Activated CD4-positive, alpha-beta memory T cell treated with anti-CD3 and anti-CD28 coated beads, Interleukin-2, amount 10 ng/mL, durations not matched to agents 7 days and 5 days (primary cell): ENCODE results near the gene GLI2. TPM values are rescaled to one million over a fixed set of nuclear protein-coding genes. Genes with fewer than 3 reads are reported as not detected.

Experiments
- CTCF ChIA-PET: fragments of 350-600 bp; sonication (Branson Sonifier 250); formaldehyde crosslinking; loops from one replicate; lab custom pipeline; 2021; ENCODE audit warnings: antibody characterized with exemption, inconsistent platforms; lab: Charles Lee
- POLR2A ChIA-PET: fragments of 350-600 bp; sonication (Branson Sonifier 250); formaldehyde crosslinking; loops from one replicate; lab custom pipeline; 2021; ENCODE audit warnings: antibody characterized with exemption; lab: Charles Lee
- DNase-seq: peaks from one replicate; pipeline ENCODE4 v3.0.0-alpha.2; 2020
- H3K27ac Mint-ChIP-seq: one replicate; pipeline ENCODE4 v1.8.0; 2021; ENCODE audit warnings: mild to moderate bottlenecking, mixed read lengths
- H3K27me3 Mint-ChIP-seq: one replicate; pipeline ENCODE4 v1.8.0; 2021; ENCODE audit warnings: mixed read lengths
- H3K36me3 Mint-ChIP-seq: one replicate; pipeline ENCODE4 v1.8.0; 2021; ENCODE audit warnings: low read depth, mixed read lengths
- H3K4me1 Mint-ChIP-seq: one replicate; pipeline ENCODE4 v1.8.0; 2021; ENCODE audit warnings: mixed read lengths
- H3K4me3 Mint-ChIP-seq: one replicate; pipeline ENCODE4 v1.8.0; 2021; ENCODE audit warnings: mild to moderate bottlenecking, mixed read lengths
- H3K9me3 Mint-ChIP-seq: one replicate; pipeline ENCODE4 v1.8.0; 2021; ENCODE audit warnings: mixed read lengths
- total RNA-seq, 2 experiments: library from RNA; stranded (reverse); gene quantifications; one replicate each; pipeline ENCODE4 v1.2.3, GENCODE V29; 2021

The GLI2 gene
- total RNA-seq, 2 experiments from 2014 or later = 0.43 to 0.75 TPM

DNA sequence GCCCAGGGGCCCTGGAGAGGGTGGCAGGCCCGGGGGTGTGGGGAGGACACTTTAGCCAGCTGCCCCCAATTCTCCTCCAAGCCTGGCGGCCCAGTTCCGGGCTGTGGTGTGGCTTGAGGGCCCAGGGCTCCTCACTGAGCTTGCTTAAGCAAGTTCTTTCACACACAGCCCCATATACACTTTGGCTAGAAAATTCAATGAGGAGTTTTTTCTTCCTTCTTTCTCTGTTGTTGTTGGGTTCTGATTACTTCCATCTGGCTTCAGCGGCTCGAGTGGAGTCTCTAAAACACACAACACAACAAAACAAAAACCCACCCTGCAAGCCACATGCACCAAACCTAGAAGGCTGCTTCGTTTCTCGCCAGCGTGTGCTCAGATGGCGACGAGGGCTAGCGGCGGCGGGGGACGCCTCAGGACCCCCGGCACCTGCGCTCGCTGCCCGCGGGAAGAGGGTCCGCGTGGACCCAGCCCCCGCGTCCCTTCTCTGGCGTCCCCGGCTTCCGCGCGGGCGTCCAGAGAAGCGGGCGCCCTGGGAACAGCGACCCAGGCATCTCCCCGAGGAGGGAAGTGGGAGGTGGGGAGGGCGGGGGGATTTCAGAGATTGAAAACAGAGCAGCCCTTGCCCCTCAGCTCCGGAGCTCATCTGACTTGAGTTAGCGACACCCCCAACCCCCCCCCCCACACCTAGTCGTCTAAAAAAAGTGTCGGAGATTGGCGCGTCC lies 577 bp upstream of the GLI2 start:
- Mint-ChIP-seq H3K4me1 (peaks cover 22% of the 10 kb centered on the region), H3K4me3 (no peak overlapping the region), H3K27ac (no peak overlapping the region), H3K36me3 (no peaks in the 10 kb centered on the region), H3K27me3 (peaks cover 56% of the 10 kb centered on the region), H3K9me3 (no peaks in the 10 kb centered on the region)
- ChIA-PET POLR2A (no interaction called here), CTCF (interaction anchor here (1.1 kb wide), 1 partner anchor 19 kb away, joined by 3 read pairs; no protein-coding TSS in a partner anchor)
- peak; percentile 1 for DNase-seq

DNA sequence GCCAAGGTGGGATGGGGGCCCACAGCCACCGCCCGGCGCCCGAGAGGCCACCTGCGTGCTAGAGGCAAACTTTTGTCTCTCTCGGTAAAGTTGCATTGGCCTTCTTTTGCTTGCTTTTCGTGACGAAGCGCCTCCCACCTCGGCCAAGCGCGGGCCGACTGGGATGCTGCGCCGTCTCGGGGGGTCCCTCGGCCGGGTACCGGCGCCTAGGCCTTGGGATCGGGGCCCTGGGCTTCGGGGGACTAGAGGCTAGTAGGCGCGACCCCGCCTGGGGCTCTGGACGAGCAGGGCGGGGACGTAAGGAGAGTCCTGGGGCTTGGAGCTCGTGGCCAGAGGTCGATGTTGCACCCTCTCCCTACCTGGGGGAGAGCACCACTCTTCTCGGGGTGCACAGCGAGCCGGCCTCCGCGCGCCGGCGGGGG lies 545 bp downstream of the GLI2 start:
- H3K9me3 Mint-ChIP-seq = no peaks in the 10 kb centered on the region
- CTCF ChIA-PET = interaction anchor here (0.7 to 1.1 kb wide), 2 partner anchors 20 to 1854 kb away, joined by 3 read pairs; no protein-coding TSS in a partner anchor
- POLR2A ChIA-PET = no interaction called here
- peaks cover 67% of the 10 kb centered on the region for H3K27me3 Mint-ChIP-seq
- DNase-seq = no peak
- H3K36me3 Mint-ChIP-seq = no peaks in the 10 kb centered on the region
- H3K27ac Mint-ChIP-seq = no peak overlapping the region
- peaks cover 22% of the 10 kb centered on the region for H3K4me1 Mint-ChIP-seq
- H3K4me3 Mint-ChIP-seq = peak overlapping the region; percentile 10

DNA sequence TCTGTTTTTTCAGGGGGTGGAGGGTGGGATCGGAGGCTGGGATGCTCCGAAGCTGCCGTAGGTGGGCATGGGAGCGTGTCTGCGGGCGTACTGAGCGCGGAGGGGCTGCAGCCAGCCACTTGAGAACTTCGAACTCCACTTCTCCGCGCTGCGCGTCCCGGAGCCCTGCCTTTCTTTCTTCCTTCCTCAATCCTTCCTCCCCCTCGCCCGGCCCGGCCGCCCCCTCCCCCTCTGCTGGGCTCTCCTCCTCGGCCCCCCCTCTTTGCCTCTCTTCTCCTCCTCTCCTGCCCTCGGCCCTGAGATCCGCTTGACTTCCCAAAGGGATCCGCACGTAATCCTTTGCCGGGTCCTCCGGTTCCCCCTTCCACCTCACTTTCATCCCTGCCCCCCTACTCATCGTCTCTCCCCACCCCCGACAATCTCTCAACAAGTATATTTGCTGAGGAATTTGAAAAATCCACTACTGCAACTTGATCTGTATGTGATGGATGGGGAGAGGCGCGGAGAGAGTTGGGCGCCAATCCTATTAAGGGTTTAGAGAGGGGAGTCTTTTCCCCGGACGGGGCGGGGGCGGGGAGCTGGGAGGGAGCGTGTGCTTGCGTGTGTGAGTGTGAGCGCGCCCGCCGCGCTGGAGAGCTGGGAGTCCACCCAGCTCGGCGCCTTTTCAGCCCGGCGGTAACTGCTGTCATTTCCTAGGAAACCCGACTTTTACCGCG lies 1.1 kb downstream of the GLI2 start:
- Mint-ChIP-seq H3K4me3 (peak overlapping the region; percentile 32), H3K9me3 (no peaks in the 10 kb centered on the region), H3K27me3 (peaks cover 69% of the 10 kb centered on the region), H3K27ac (no peak overlapping the region), H3K36me3 (no peaks in the 10 kb centered on the region), H3K4me1 (peaks cover 22% of the 10 kb centered on the region)
- POLR2A ChIA-PET = no interaction called here
- peak; percentile 13 for DNase-seq
- CTCF ChIA-PET = interaction anchor here (1.0 kb wide), 1 partner anchor 25 kb away, joined by 3 read pairs; no protein-coding TSS in a partner anchor

DNA sequence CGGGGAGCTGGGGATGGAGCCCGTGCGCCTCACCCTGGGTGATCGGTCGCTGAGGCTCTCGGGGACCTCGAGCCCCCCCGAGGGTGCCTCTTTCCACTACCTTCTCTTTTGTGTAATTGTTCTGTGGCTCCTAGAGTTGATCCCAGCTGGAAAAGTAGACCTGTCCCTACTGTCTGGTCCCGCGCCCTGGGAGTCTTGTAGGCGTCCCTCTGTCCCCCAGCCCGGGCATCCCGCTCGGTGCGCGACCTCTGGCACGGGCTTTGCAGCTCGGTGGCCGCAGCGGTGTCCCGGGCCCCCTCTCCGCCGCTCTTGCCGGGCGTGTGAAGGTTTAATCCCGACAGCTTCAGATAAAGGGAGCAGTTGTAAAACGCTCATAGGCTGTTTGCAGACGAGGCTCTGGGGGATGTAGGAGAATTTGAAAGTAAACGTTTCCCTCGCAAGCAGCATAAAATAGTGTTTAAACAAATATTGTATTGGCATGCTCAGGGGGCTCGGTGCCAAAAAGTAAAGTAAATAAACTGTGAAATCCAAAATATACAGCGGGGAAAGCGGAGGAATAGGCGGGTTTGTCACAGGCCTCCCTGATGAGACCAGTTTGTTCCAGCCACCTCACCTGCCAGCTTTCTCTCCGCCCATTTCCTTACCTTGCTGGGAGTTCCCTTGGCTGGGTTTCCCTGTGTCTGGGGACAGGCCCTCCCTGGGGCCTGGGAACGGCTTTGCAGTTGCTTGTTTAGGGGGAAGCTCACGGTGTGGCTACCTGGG lies 1.9 kb downstream of the GLI2 start:
- POLR2A ChIA-PET = no interaction called here
- Mint-ChIP-seq H3K4me1 (peaks cover 18% of the 10 kb centered on the region), H3K27me3 (peaks cover 76% of the 10 kb centered on the region), H3K4me3 (no peak overlapping the region), H3K9me3 (no peaks in the 10 kb centered on the region), H3K27ac (no peak overlapping the region), H3K36me3 (no peaks in the 10 kb centered on the region)
- CTCF ChIA-PET = interaction anchor here (1.0 kb wide), 1 partner anchor 25 kb away, joined by 3 read pairs; no protein-coding TSS in a partner anchor
- DNase-seq = peak; percentile 10

DNA sequence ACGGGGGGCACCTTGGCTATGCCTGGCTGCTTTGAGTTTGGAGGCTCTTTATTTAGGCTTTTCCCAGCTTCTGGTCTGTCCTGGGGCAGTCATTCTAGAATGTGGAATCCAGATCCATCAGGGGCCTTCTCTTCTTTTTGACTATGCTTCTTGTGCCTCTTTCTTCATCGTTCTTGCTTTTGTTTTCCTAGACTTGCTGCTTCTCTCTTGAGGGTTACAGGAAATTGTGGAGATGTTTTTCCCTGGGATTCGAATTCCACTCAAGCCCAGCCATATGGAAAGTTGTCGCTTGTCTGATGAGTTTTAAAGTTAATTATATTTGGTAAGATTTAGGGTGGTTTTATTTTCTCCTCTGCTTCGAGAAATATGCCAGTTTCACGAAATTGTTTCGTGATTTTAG lies 2.4 kb downstream of the GLI2 start:
- CTCF ChIA-PET = no interaction called here
- H3K27ac Mint-ChIP-seq = no peak overlapping the region
- H3K36me3 Mint-ChIP-seq = no peaks in the 10 kb centered on the region
- H3K9me3 Mint-ChIP-seq = no peaks in the 10 kb centered on the region
- peaks cover 78% of the 10 kb centered on the region for H3K27me3 Mint-ChIP-seq
- no peak for DNase-seq
- H3K4me1 Mint-ChIP-seq = peaks cover 12% of the 10 kb centered on the region
- POLR2A ChIA-PET = no interaction called here
- no peak overlapping the region for H3K4me3 Mint-ChIP-seq

DNA sequence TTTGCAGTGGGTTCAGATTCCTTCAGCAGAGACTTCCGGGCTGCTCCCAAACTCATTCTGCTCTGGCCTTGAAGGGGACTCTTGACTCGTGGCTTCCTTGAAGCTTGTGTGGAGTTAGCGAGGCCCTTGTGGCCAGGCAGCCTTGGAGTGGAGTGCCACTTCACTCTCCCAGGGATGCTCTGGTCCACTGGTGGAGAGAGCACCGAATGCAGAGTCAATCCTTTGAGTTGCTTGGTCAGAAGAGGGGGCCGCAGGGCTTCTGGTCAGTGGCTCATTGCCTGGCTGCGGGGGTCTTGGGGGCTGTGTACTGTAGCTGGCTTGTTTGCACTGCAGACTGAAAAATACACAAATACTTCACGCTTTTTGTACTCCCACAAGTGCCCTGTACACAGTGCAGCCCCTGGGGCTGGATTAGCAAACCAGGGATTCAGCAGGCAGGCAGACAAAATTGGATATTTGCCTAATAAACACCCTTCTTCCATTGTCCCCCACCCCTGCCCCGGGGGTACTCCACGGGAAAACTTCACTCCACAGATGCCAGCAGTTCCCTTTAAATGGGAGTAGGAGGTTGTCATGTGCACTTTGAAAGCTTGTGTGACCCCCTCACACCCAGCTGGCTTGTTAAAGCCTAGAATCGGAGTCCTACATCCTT lies 3.2 kb downstream of the GLI2 start:
- ChIA-PET CTCF (no interaction called here), POLR2A (no interaction called here)
- Mint-ChIP-seq H3K27ac (no peak overlapping the region), H3K4me1 (peaks cover 8% of the 10 kb centered on the region), H3K4me3 (no peak overlapping the region), H3K27me3 (peaks cover 74% of the 10 kb centered on the region), H3K9me3 (no peaks in the 10 kb centered on the region), H3K36me3 (no peaks in the 10 kb centered on the region)
- DNase-seq = peak; percentile 9

DNA sequence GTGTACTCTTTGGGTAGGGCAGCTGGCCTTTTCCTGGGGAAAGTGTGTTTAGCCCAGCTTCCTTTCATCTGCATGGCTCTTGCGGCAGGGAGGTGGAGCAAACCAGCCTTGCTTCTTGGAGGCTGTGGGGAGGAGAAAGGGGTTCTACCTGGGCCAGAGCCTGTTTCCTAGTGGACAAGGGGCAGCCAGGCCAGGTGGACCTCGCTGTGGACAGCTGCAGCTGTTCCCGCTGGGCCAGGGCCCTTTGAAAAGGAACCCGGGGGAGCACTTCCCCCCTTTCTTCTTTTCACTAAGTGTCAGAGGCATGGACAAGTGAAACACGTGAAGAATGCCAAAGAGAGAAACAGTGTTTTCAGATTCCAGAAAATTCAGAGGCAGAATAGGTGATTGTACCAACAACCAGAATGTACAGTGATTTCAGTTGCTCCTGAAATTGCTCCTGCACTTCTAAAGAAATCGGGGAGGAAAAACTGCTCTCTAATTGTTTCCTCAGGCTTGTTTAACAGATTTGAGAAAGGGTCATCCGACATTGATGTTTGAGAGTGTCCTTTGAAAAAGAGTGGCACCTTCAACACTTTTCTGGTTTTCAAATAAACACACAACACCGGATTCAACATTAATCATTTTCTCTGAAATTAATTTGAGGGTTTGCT lies 3.9 kb downstream of the GLI2 start:
- no peaks in the 10 kb centered on the region for H3K36me3 Mint-ChIP-seq
- CTCF ChIA-PET = no interaction called here

DNA sequence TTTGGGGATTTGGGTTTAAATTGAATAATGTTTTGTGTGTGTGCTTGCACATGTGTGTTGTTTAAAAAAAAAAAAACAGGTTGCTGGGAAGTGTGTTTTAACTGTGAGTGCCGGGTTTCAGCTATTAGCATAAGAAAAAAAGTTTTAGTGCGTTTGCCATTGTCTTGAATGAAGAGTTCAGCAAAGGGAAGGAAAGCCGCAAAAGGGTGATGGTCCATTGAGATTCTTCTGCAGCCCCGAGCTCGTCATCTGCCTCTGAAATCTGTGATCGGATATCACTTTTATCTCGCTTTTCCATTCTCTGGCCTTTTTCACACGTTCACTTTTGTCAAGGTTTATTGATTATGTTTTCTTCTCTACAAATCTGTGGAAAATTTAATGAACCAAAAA lies 4.7 kb downstream of the GLI2 start:
- DNase-seq = no peak
- Mint-ChIP-seq H3K4me1 (peaks cover 8% of the 10 kb centered on the region), H3K9me3 (no peaks in the 10 kb centered on the region), H3K4me3 (no peak overlapping the region), H3K36me3 (no peaks in the 10 kb centered on the region), H3K27ac (no peak overlapping the region), H3K27me3 (peaks cover 77% of the 10 kb centered on the region)
- ChIA-PET POLR2A (no interaction called here), CTCF (no interaction called here)

More for the DNA sequence above, 3.9 kb downstream of the GLI2 start:
- Mint-ChIP-seq H3K9me3 (no peaks in the 10 kb centered on the region), H3K4me3 (no peak overlapping the region), H3K27ac (no peak overlapping the region), H3K27me3 (peaks cover 76% of the 10 kb centered on the region), H3K4me1 (peaks cover 8% of the 10 kb centered on the region)
- peak; percentile 6 for DNase-seq
- POLR2A ChIA-PET = no interaction called here

DNA sequence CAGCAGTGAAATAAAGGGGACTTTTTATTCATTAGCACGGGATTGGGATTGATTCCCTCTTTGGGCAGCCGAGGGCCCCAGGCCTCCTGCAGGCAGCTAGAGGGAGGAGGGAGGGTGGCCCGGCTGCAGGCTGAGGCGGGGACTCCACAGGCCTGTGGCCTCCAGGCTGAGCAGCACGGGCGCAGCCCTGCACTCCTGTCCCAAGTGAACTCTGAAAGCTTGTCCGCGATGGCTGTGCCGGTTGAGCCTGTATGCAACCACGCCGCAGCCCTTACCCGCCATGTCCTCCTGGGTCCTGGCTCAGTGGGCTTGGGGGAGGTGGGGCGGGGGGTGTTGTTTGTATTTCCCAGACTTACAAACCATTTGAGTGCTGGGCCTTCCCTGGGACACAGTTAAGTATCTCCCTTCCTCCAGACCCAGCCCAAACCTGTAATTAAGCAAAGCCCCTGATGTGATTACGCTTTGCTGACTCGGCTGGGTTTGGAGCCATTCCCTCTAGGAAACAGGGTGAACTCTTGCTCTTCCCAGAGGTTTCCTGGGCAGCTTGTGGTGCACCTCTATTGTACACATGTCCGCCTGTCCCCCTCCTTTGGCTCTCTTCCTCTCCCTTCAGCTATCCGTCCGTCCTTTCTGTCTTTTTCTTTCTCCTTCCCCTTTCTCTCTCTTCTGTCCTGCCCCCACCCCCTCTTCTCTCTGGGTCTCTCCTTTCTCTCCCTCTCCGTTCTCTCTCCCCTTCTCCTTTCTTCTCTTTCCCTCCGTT lies 5.3 kb downstream of the GLI2 start:
- Mint-ChIP-seq H3K4me1 (peaks cover 8% of the 10 kb centered on the region), H3K9me3 (no peaks in the 10 kb centered on the region), H3K36me3 (no peaks in the 10 kb centered on the region), H3K4me3 (no peak overlapping the region), H3K27me3 (peaks cover 81% of the 10 kb centered on the region), H3K27ac (no peak overlapping the region)
- peak; percentile 13 for DNase-seq
- ChIA-PET POLR2A (no interaction called here), CTCF (no interaction called here)

DNA sequence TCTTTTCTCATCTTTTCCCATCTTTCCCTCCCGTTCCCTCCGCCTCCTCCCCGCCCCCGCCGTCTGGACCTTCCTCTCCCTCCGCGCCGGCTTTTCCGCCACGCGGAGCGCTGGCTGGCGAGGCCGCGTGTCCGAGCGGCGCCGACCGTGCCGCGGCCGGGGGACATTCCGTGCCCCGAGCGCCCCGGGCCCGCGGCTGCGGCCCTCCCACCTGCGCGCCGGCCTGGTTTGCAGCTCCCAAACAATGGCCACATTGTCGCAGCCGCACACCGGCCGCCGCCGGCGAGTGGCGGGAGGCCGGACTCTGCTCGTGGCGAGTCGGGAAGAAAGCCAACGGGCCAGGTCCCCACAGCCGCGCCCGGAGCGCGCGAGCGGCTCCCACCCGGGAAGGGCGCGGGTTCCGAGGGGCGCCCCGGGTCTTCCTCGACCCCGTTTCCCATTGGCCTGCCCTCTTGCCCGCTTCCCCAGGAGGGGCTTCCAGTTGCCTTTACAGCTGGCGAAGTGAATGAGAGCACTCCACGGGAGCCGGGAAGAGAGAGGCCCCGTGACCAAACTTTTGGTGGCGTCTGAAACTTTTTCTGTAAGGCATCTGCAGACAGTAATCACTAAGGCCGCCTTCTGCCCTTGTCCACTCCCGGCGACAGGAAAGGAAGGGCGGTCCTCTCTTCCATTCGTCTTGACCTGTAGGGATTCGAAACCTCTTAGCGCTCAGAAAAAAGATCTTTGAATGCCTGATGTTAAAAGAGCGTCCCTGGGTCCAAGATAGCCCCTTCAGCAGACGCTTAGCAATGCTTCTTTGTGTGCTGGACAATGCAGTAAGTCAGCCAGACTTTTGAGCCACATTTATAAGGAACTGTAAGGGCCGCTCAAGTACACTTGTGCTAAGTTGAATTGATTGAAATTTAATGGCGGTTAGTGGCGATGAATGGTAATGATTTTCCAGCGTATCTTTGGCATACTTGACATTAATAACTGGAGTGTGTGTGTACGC lies 6.2 kb downstream of the GLI2 start:
- Mint-ChIP-seq H3K27ac (no peak overlapping the region), H3K36me3 (no peaks in the 10 kb centered on the region), H3K9me3 (no peaks in the 10 kb centered on the region), H3K27me3 (peaks cover 76% of the 10 kb centered on the region), H3K4me3 (no peak overlapping the region), H3K4me1 (peaks cover 7% of the 10 kb centered on the region)
- POLR2A ChIA-PET = no interaction called here
- DNase-seq = peak; percentile 4
- CTCF ChIA-PET = no interaction called here

DNA sequence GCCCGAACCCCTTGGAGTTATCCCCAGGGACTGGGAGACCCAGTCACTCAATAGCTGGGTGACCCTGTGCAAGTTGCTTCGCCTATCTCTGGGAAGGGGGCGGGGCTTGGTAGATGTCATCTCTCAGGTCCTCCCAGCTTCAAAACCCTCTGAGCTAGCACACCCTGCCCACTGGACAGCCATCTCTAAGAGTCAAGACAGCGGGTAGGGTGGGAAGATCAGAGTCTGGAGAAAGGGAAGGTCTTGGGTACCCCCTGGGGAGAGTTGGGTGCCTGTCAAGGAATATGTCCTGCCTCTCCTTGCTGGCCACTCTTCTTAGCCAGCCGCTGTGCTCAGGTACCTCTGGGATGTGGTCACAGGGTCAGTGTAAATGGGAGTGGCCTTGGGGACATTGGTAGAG lies 8.0 kb downstream of the GLI2 start:
- peaks cover 59% of the 10 kb centered on the region for H3K27me3 Mint-ChIP-seq
- peak; percentile 14 for DNase-seq
- no peaks in the 10 kb centered on the region for H3K9me3 Mint-ChIP-seq
- no peaks in the 10 kb centered on the region for H3K36me3 Mint-ChIP-seq
- POLR2A ChIA-PET = no interaction called here
- H3K4me1 Mint-ChIP-seq = no peaks in the 10 kb centered on the region
- CTCF ChIA-PET = interaction anchor here (0.6 kb wide), 1 partner anchor 59 kb away, joined by 5 read pairs; no protein-coding TSS in a partner anchor
- H3K27ac Mint-ChIP-seq = no peak overlapping the region
- H3K4me3 Mint-ChIP-seq = no peak overlapping the region
